Activated CD4-positive, alpha-beta T cell treated with anti-CD3 and anti-CD28 coated beads, Interleukin-2, Interleukin-4, amounts not matched to agents 100 ng/mL and 50 ng/mL, durations not matched to agents 16 hours and 8 hours (primary cell): ENCODE results near the gene C1orf174.
A peak's percentile ranks its signal among the peaks of the same experiment; 100 is the strongest.

ENCODE experiments used
- DNase-seq: peaks from one replicate; pipeline ENCODE4 v3.0.0-alpha.2; 2020; ENCODE audit warnings: low spot score

Gene C1orf174

DNA sequence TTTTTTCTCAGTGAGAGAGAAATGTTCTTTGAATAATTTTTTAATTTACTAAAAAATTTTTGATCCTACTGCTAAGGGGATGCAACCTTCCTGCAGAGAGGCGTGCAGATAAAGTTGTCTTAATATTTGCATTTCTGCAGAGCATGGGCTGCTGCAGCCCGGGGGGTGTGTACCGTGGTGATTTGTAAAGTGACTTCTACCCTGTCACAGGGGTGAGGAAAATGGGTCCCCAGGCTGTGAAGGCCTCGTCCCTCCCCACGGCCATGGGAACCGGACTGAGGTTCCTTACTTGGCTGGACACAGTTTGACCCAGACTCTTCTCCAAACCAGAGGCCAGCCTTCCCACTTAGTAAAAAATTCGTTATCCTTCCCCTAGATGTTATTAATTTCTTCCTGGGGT, 9.5 kb upstream of the C1orf174 start:
- no peak for DNase-seq

DNA sequence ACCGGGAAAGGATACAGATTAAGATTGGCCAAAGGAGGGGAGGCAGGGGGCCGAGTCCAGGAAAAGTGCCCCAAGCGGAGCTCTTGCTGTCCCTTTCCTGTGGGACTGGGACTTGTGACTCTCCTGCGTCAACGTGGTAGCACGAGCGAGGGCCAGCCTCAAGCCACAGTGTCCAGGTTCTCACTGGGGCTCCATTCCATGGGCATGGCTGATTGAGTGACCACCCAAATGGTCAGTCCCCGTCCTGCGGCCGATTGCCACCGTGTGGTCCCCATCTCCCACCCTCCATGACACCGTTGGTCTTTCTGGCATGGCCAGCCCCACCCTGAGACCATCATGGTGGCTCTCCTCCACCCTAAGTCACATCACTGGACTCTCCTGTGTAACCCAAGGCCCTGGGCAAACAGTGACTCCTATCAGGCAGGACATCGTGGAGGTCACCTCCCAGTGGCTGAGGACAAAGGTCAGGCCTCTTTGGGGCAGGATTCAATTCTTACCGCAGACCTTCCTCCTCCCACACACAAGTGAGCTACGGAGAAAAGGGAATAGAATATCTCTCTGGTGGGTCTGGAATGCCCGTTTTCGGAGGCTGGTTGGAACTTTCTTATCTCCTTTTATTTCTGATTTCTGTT, 8.9 kb upstream of the C1orf174 start:
- no peak for DNase-seq

DNA sequence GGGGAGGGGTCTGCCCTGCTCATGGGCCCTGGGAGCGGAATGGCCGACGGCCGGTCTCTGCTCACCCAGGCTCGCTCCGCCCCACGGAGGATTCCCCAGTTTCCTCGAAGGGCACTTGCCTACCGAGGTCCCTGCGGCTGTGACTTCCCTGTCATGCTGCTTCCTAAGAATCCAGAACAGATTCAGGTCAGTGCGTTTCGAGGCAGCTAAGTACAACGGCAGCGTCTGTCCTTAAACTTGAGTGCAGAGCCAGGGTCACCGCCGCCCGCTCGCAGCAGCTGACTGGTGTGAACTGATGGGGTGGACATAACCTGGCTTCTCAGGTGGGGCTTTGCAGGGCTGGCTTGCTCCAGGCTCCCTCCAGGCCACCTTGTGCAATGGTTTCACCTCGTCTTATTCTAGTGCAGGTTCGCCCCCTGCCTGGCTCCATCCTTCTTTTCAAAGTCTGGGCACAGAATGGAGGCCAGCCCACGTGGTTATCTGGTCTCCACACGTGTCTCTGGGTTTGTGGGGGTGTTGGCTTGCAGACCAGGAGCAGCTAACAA, 7.6 kb upstream of the C1orf174 start:
- DNase-seq, result no peak

DNA sequence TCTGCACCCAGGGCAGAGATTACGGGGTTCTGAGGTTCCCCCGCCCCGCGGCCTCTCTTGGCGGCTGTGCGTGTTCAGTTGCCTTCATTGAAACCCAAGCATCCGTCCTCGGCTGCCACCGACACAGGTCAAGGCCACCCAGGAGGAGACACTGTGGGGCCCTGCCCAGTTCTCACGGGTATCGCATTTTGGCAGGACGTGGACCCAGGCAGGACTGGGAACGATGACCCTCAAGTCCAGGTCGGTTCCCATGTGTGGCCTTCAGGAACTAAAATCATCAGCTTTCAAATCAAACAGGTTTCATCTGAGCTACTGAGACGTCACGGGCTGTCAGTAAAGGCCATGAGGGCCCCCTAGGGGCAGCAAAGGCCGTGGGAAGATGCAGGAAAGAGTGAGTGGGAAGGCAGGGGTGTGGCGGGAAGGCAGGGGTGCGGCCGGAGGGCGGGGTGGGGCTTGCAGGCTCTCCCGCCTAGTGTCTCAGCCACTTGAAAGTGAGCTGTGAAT, 7.0 kb upstream of the C1orf174 start:
- DNase-seq, result no peak

DNA sequence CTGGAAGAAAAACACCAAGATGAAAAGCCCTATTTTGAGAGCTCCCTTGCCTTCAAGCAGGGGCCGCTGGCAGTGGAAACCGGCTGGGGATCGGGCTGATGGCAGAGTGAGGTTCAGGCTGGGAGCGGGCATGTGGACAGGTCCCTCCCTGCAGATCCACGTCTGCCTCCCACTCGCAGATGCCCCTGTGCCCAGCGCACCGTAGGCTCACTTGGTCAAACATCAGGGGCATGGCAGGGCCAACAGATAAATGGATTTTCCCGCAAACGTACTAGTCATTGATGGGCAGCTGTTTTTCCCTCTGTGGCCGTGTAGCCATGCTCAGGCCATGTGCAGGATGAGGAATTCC, 6.6 kb upstream of the C1orf174 start:
- no peak for DNase-seq

DNA sequence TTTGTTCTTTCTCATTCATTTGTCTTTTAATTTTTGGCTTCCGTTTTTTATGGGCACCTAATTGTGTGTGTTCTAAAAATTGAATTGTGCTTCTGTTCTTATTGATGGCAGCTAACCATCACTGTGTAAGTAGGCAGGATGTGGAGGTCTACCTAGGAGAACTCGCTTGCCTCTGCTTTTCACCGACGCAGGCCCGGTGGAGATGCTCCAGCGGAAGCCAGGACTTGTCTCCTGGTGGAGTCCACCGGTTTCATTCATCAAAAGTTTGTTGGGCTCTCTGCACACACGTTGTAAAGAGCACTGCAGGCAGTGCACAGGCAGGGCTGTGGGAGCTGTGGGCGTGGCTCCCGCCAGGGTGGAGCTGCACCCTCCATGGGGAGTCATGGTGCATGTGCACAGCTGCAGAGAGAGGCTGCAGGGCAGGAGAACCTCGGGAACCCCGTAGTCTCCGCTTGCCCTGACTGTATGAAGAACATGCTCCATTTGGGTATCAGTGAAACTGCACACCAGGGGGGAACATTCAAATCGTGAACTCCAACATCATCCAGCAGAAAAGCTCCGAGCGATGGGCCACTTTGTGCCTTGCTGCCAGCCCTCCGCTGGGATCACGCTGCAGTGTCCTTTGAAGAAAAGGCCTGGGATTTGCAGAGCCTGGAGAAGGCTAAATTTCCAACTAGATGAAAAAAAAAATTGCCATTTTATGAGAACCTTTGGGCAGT, 6.0 kb upstream of the C1orf174 start:
- DNase-seq, result no peak

DNA sequence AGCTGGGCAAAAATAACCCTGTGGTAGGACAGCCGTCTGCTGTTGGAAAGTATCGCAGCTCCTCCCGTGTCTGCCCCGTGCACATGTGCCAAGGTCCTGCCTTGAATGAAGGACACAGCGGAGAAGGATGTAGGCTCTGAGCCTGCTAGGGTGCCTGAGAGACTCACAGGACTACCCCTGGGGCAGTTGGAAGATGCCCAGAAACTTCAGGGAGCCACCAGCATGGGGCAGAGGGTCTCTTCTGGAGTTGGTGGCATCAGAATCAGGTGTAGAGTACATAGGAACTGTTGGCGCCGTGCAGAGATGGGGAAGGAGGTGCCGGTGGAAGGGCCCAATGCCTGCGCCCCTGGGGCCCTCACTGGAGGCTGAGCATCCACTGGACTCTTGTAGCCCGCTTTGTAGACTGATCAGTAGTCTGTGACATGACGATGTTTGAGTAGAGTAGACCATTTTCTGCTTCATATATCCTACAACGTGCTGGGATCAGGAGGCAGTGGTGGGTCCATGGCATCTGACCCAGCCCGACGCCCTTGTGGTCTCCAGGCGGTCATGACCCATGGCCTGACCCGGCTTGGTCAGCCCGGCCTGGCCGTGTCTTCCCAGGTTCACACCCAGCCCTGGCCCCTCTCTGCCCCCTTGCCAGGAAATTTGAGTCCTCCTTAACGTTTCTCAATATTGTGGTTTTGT, 5.3 kb upstream of the C1orf174 start:
- DNase-seq, result no peak

DNA sequence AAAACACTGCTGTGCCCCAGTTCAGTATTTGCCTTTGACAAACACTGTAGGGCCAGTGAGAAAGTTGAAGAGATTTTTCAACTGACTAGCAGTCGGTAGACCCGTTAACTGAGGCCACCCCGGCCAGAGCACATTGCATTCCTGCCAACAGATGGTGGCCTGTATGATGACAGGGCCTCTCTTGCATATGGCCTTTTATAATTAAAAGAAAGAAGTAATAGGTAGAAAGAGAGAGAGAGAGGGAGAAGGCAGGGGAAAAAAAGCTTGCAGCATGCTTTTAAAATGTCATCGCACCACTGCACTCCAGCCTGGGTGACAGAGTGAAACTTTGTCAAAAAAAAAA, 4.7 kb upstream of the C1orf174 start:
- DNase-seq, result no peak

DNA sequence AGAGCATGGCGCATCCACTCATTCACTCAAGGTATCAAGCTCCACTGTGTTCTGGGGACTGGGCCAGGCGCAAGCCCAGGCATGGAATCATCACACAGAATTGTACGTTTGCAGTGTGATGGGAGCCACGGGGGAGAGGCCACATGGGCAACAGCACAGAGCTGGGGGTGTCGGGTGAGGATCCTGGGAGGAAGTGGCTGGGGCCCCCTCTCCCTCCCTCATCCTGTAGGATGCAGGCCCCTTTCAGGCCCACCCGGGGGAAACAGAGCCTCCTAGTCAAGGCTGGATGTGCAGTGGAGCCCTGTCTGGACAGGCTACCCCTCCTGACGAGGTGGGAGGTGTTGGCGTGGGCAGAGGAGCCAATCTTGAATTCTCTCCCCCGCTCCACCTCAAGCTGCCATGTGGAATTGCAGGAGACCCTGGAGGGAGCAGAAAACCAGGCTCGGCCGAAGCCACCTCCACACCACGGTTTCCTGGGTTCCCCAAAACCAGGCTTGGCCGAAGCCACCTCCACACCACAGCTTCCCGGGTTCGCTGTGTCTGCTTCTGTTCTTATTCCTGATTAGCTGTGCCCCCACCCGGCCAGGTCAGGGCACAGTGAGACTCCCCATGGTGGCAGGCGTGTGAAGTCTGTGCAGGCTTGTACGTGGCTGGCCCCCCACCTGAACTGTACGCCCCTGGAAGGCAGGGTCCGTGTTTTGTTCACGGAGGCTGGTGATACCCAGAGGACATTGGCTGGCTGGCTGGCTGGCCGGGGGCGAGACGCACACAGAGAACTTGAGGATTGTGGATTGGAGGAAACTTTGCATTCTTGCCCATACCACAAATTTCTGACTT, 4.2 kb upstream of the C1orf174 start:
- DNase-seq, result no peak

DNA sequence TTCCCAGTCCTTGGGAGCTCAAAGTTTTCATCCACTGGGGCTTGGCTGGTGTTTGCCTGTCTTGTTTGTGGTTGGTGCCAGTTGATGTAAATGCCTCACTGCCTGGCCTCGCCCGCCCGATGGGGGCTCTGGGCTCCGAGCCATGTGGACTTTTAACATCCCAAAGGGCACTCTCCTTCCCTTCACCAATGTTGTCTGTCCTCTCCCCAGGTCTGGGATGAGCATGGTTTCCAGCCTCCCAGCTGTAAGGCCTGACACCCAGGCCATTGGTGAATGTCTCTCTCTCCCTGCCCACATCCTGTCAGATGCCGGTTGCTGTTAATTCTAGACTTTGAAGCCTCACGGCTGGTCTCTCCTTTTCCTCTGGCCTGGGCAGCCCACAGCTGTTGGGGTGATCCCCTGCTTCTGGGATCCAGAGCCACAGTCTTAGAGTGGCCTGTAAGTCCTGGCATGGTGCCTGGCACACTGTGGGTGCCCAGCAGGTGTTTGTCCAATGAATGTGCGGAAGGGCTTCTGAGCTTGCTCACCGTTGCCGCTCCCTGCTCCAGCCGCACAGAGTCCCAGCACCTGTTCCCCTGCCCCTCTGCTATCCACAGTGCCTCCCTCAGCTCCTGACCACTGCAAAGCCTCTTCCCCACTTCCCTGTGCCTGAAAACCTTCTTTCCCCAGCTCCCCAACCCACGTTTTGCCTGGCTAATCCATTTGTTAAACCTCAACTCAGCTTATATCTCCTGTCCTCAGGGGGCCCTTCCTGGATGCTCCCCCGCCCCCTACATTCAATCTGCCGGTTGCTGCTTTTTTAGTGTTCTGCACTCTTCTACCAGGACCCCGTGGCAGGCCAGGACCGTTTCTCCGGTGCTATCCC, 3.3 kb upstream of the C1orf174 start:
- no peak for DNase-seq

DNA sequence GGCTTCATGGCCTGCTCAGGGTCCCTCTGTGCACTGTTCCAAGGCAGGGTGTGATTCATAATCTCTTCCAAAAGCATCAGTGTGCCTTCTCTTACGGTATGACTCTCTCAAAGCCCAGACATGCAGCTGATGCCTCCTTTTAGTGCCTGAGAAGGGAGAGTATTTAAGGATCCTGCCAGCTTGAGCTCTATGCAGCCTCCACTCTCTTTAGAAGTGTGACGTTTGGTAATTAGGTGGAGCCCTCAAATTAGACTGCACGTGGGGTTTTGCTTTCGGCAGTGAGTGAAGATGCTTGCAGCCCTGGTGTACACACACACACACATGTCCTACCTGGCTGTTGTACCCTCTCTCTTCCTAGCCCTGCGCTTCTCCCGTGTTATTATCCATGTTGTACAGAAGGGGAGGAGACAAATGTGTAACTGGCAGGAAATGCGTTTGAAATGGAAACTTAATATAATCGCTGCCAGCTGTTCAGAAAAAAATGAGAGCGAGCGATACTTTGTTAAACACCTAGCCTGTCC, 2.6 kb upstream of the C1orf174 start:
- DNase-seq, result no peak

DNA sequence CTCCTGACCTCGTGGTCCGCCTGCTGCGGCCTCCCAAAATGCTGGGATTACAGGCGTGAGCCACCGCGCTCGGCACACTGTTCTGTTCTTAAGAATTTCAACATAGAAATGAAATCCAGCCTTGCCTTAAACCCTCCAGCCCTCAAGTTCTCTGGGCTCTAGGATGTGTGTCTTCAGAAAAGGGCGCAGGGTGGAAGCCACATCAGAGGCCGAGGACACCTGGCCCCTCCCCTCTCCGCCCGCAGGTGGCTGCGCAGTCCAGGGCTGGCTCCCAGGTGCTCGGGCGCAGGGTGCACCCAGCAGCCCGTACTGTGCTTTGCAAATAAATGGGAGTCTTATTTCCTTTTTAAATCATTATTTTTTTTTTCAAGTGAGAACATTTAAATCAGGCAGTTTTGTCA, 2.0 kb upstream of the C1orf174 start:
- DNase-seq, result no peak

DNA sequence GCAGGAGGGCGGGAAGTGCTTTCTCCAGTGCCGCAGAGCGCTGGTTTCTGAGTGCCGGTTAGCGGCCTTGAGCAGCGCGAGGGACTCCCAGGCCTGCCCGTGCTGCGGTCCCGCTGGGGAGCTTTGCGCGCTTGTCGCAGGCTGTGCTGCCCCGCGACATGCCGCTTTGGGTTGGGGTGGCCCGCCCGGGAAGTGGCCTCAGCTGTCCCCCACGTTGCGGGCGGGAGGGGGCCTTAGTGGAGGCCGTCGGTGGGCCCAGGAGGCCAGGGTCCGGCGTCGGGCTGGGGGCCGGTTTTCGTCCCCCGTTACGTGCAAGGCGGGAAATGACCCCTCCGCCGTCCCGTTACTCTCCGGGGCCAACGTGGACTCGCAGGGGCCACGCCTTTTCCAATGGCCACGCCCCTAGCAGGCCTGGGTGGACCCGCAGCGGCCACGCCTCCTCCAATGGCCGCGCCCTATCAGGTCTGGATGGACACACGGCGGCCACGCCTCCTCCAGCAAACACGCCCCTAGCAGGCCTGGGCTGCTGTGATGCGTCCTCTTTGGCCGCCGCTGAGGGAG, 977 bp upstream of the C1orf174 start:
- peak; percentile 94 for DNase-seq

DNA sequence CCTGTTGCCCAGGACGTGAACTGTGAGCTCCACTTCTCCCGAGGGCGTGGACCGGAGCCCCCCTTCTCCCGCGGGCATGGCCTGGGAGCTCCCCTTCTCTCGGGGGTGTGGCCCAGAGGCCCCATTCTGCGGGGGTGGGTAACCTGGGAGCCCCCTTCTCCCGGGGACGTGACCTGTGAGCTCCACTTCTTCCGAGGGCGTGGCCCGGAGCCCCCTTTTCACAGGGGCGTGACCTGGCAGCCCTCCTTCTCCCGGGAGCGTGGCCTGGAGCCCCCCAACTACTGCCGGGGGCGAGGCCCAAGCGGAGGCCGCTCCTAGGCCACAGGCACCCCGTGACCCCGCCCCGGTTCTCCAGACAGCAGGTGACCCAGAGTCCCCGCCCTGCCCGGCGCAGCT, 320 bp downstream of the C1orf174 start:
- DNase-seq, result no peak

DNA sequence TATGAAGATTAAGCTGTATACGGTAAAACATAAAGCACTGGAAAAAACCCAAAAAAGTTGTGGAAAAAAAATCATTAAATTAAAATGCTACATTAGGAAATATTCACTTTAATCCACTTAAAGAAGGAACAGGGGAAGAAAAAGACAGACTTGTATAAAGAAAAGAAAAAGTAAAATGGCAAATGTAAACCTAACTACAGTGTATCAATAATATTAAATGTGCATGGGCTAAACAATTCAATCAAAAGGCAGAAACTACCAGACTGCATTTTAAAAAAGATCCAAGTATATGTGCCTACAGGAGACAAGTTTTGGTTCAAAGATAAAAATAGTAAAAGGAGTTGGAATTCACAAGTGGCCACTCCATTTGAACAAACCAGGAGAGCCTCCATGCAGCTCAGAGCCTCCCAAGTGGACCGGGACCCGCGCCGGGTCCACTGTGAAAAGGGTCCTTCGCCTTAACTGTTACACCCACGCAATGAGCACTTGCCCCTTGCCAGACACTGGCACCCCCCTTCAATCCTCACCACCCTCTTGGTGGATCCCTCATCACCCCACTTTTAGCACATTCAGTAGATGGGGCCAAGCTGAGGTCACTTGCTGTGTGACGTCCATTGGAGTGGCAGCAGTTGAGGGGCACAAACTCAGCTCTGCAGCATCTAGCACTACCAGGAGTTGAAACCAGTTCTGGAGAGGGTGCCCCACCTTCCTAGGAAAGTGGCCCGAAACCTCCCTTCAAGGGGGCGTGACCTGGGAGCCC, 898 bp downstream of the C1orf174 start:
- DNase-seq, result no peak

DNA sequence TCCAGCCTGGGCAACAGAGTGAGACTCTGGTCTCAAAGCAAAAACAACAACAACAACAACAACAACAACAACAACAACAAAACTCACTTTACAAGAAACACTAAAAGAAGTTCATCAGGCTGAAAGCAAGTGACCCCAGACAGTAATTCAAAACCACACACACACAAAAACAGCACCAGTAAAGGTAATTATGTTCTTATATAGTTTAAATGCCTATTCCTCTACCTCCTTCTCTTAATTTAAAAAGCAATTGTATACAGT, 1.7 kb downstream of the C1orf174 start:
- DNase-seq, result no peak

DNA sequence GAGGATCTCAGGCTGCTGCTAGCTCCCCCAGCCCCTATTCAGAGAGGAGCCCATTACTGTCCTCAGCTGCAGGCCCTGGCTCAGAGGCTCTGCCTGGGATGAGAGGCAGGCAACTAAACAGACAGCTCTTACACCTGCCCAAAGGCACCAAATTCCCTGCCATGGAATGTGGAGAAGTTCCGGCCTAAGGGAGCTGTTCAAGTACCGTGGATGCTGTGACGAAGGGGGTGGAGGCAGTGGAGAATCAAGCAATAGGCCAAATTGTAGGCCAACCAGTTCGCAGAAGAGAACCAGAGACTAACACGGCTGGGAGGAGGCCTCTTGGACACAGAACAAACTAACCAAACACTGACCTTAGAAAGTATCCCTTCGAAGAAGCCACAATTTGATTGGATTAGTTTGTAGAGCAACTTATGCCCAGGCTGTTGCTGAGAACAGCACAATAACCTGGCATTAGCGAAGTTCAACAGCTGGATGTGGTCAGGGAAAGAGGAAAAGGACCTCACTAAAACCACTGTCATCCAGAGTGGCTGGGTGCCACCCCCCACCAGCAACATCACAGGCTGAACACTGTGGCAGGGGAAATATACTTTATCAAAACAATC, 3.6 kb downstream of the C1orf174 start:
- DNase-seq, result no peak

DNA sequence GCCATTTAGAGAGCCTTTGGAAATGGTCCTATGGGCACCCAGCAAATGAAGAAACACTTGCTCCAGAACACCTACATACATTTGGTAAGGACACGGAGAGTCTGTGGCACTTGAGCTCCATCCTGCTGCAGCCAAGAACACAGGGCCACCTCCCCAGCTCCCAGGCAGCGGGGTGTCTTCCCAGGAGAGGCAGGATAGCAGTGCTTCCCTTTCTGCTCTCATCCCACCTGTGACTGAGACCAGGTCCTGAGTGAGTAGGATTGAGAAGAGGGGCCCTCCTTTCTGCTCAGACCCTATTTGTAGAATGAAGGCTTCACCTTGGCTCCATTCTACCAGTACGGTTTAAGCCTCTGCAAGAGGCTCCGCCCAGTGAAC, 4.1 kb downstream of the C1orf174 start:
- no peak for DNase-seq

DNA sequence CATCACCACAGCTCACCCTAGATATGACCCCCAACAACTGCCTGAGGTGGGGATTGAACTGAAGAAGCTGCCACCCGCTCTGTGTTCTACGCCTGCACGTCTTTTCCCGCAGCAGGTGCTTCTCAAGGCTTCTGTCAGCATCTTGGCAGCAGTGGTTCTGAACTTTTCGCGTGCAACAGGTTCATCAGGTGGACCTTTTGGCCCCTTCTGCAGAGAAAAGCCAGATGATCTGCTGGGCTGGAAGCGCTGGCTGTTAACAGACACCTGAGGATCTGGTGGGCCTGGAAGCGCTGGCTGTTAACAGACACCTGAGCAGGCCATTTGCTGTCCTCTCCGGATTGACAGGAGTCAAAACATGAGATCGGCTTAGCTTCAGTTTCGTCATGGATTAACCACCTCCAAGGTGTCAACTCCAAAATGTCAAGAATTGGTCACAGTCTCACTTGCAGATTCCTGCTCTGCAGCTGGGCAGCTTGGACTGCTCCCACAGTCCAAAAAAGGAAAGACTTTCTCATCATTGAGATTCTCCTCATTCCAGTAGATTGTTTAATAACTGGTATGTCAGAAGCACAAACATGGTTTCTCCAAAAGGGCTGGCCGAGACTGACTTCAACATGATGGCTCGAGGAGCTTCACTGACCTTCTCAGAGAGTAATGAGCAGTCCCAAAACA, 4.7 kb downstream of the C1orf174 start:
- no peak for DNase-seq
